Stimulated activated CD8-positive, alpha-beta memory T cell treated with anti-CD3 and anti-CD28 coated beads, Interleukin-4, amount 100 ng/mL, for 24 hours (primary cell): ENCODE results near the gene THRB.

Source experiments
- DNase-seq: peaks from one replicate; pipeline ENCODE4 v3.0.0-alpha.2; 2020; ENCODE audit warnings: low read depth

Gene THRB

DNA sequence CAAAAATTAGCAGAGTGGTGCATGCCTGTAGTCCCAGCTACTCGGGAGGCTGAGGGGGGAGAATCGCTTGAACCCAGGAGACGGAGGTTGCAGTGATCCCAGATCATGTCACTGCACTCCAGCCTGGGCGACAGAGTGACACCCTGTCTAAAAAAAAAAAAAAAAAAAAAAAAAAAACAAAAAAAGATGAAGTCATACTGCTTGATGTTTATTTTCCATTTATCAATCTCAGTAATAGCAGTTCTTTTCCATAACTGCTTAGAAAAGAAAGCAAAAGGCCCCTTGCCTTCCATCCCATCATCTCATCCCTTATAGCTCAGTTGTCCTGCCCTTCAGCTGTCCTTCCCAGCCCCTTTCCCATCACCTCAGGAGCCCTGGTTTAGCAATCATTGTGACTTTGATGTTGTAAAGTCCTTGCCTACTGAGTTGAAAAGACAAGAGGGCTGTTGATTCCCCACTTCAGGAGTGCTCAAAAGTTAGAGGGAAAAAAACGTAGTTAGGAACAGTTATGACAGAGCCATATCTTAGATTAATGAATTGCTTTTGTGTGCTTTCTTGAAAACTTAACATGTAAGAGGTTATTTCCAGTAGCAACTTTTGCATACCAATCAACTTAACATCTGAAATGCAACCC lies 18.0 kb upstream of the THRB start:
- no peak for DNase-seq

DNA sequence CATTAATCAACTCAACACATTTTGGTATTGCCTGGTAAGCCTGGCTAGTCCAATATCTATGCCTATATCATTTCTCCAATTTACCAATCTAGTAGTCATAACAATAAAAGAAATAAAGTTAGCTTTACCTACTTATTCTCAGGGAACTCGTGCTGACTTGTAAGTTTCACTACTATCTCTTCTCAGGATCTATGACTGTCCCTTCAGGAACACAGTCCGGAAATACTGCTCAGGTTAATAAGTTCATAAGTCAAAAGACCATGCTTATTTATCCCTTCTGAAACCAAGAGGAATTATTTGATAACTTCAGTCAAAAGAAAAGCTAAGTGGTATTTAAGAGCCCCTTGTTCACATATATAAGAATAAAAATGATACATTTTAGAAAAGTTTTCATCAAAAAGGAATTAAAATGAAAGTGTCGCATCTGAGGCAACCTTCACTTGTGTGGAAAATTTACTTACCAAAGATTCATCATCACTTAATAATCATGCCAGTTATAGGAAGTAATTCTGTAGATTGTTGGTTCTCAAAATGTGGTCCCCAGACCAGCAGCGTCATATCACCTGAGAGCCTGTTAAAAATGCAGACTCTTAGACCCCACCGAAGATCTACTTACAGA lies 15.5 kb upstream of the THRB start:
- DNase-seq: no peak

DNA sequence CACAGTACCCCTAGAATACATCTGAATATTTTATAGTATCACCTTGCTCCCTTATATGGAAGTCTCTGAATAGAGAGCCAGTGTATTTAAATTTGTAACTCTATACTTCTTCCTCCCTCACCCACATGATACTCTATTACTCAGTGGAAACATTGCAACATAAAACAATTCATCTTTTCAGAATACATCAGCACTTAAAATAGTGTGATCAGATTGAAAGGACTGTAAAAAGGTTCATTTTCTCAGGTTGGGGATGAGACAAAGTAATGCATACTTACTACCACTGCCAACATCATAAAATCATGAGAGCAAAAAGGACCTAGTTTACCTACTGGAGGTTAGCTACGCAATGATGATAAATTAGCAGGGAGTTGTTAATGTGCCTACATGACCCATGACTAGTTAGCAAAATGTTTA lies 13.8 kb upstream of the THRB start:
- no peak for DNase-seq

DNA sequence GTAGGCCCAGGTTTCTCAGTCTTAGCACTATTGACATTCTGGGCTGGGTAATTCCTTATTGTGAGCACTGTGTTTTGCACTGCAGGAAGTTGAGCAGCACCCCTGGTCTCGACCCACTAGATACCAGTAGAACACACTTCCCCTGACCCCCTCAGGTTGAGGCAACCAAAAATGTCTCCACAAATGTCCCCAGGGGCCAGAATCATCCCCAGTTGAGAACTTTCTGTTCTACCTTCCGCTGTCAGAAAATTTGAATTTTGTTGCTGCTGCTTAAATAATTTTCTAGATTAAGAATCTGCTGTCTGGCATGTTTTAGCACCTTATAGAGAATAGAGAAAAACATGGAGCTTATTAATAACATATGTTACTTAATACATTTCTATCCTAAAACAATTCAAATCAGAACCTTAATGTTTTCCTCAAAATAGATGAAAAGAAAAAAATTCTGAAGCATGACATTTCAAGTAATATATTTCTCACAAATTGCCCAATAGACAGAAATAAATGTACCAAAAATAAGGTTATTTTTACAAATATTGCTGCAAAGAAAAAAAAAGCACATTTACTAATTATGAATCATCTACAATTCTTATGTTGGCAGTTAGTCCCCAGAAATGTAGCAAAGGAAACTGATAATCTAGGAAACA lies 13.2 kb upstream of the THRB start:
- DNase-seq: no peak

DNA sequence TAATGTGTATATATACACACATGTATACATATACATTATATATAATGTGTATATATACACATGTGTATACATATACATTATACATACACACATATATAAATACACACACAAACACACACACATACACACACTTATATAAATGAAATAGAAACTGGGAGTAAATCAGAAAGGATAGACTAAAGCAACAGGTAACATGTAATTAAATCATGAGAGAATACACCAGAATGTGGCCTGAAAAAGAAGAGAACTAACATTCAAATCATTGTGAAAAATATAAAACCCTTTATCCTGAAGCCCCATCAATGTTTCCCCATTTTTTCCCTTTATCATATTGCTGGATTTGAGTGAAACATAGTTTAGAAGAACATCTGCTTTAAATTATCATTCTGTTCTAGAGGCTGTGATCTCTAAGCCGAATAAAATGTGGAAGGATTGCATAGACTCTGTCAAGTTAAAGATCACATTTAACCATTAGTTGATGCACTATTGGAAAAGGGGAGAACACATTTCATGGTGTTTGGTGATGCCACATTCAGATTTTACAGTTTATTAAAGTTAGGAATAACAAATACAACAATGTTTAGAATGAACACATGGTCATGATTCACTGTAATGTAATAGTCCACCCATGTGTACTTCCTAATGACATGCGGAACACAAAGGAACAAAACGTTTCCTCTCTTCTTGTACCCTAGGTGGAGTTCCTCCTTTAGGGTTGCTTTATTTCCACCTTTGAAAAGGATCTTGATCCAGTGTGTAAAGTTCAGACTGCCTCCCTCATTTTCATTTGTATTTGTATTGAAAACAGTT lies 12.5 kb upstream of the THRB start:
- no peak for DNase-seq

DNA sequence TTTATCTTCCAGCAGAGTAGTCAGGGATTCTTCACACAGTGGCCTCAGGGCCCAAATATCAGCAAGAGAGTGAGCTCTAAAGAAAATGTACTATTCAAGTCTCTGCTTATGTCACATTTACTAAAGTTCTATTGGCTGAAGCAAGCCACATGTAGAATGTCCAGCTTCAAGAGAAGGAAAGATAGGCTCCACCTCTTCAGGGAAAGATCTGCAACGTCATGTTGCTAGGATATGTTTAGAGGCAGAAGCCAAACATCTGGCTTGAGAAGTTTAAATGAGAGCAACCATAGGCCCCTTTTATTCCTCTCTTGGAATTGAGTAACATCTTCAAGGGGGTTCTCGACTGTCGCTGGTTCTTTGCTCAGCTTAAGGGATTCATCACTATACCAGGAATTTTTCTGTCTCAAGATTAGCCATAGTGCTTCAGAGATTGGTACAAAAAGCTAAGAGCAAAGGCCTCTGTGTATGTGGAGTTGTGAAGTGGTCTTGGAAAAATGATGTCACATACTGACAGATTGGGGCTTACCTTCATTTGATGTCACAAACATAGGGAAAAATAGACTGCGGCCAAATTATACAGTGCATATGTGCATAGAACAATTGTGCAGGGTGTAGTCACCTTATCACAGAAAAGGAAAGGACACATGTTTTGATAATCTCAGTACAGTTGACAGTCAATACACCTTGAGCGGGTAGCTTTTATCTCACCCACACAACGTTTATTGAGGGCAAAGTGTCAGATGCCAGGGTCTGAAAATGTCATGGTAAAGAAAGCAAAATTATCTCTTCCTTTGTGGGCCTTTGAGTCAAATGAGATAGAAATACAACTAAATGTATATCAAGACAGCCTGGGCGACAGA lies 11.3 kb upstream of the THRB start:
- no peak for DNase-seq

DNA sequence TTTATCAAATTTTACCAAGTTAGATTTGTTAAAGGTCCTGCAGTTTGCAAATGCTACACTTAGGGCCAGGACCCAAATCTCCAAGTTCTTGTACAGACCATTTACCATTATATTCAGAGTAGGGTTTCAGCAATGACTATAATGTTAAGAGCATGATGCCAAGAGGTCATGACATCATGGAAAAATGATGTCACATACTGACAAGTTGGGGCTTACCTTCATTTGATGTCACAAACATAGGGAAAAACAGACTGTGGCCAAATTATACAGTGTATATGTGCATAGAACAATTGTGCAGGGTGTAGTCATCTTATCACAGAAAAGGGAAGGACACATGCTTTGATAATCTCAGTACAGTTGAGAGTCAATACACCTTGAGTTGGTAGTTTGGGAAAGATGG lies 10.1 kb upstream of the THRB start:
- no peak for DNase-seq

DNA sequence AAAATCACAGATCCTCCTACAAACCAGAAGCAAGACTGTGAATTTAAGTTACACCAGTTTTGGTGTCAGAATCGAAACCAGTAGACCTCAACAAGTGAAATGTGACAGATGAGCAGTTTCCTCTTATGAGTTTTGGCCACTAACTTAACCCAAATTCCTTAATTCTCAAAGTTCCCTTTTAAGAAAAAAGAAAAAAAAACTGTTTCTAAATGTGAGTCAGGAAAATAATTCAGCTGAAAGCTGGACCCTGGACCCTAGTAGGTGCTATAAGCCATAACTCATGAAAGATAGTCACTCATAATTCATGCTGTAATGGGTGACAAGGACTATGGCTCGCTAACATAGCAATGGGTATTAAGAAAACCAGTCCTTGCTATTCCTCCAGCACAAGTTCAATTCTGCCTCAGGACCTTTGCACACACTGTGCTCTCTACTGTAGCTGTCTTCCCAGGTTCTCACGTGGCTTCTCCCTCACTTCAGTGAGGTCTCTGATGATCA lies 9.0 kb upstream of the THRB start:
- DNase-seq: no peak

DNA sequence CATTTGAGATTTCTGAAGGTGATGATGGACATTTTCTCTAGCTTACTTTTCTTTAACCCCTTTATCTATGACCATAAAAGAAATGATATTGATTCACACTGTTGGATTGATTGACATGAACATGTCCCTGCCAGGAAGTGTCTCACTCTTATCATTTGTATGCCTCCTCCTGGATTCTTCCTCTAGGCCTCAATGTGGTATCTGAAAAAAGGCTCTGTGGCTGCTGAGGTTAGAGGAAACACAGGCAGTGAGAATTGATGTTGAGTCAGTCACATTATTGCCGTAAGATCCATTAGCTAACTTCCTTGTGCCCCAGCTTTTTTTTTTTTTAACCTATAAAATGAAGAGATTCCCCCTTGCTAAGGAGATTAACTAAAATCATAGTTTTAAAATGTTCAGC lies 8.0 kb upstream of the THRB start:
- DNase-seq: no peak

DNA sequence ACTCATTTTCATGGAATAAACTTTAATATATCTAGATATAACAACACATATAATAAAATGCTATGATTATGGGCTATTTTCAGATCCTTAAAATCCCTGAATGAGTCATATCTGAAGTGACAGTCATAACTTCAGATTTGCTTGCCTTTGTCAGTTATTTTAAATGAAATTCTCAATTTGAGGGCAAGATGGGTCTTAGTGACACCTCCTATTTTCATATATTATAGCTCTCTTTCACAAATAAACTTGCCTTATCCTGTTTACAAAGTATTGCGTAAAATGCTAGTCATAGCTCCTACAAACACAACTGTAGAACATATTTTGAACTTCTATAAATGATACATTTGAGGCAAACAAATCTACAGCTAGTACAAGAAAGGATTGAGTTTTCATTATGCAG lies 6.2 kb upstream of the THRB start:
- no peak for DNase-seq

DNA sequence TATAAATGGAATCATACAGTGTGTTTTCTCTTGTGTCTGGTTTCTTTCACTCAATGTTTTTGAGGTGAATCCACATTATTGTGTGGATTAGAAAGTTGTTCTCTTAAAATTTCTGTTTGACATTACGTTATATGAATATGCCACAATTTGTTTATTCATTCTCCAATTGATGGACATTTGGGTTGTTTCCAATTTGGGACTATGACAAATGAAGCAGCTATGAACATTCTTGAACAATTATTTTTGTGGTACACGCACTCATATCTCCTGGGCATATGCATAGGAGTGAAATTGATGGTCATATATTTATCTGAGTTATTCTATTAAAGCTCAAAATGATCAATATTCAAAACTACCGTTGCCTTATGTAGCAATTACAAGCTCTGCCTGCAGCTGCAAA lies 5.3 kb upstream of the THRB start:
- no peak for DNase-seq

DNA sequence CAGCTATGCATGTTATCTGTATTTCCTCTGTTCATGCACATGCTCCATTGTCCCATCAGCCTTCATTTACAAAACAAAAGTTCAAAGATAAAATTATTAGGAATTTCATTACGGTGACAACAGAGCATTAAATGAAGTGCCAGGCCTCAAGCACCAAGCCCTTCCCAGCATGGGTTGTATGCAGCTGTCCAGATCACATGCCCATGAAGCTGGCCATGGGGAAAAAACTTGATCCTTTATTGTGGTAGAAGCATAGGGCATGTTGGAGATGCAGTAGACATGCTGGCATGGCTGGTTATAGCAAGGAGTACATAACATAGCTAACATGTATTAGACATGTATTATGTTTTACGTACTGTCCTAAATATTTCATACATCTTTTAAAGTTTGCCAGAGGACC lies 4.1 kb upstream of the THRB start:
- no peak for DNase-seq

DNA sequence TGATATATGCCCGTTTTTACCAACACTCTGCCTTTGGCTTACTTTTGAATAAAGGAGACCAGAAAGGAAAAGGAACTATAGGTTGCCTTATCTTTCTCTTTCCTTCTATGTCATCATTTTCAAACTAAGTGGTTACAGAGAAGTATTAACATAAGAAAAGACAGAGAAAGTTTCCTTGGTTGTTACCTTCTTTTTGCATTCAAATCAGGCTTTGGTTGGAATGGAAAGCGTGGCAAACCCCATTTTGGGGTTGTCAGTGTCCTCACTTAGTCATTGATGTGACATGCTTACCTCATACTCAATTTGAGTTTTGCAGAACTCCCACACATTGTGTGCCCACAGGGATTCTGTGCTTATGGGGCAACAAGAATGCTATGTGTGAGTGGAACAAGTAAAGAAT lies 3.7 kb upstream of the THRB start:
- DNase-seq: no peak

DNA sequence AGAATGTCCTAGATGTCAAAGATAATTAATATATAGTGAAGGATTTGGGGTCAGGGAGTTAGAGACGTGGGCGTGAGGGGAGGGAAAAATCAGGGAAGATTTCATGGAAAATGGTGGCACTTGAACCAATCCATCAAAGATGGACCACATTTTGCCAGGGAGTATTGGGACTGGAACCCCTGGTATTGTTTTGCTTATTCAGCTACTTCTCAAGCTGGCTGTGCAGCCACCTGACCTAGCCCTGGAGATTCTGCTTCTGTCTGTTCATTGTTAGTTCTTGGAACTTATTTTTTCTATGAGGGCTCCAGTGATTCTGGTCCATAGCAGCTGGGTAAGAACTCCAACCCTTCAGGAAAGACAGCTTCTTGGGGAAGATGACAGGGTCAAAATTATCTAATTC lies 3.3 kb upstream of the THRB start:
- no peak for DNase-seq

DNA sequence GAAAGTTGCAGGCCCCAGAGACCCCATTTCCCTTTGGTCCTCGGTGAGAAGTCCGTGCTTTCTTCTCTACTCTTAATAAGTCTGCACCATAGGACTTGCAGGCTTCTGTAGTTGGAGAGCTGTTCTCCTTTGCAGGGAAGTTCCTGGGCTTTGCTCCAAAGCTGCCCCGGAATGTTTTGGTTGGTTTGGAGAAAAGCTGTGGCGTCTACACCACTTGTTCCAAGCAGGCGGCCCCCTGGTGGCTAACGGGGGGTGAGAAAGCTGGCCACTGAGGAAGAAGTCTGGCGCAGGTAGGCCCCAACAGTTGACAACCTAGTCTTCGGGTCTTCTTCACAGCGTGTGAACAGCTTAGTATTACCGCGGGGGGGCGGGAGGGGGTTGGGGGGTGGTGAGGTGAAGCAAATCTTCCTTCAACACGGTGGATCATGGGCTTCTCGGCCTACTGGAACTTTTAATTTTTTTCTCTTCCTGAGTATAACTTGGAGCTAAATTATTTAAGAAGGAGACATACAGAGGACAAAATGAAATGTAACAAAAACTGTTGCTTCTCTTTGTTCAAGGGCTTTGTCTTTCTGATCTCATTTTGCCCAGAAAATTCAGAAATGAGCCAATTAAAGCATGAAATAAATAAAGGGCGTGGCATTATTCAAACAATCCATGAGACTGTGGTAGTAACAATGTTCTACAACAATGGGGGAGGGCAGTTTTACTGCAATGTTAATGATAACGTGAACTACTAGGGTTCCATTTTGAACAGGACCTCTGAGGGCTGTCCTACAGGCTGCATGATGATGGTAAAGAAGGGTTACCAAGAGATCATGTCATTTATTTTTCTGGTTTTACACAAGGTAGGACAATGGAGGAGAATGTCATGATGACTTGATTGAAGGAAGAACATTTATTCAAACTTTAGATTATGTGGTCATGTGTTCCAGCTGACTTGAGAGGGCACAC lies 2.2 kb upstream of the THRB start:
- no peak for DNase-seq

DNA sequence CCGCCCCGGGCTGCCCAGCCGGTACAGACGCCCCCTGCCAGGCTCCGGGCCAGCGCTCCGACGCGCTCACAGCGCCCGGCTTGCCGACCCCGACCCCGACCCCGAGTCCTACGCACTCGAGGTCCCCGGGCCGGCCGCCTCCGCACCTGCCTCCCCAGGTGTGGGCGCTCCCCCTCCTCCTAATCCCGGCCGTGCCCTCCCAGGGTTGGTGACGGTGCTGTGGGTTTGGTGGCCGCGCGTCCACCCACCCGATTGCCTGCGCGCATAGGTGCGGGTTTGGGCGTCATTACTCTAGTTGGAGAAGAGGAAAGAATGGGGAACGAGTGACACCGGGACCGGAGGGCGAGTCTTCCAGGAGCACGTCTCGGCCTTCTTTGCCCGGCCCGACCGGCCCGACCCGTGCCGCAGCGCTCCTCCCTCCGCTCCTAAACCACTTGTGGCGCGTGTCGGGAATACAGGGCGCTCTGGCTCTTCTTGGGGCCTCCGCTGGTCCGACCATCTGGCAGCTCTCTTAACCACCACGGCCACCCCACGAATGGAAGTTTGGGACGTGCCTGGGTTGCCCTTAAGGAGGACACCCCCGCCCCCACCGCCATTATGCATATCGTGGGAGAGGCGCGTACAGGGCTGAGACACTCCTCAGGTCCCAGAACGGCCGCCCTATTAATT lies 810 bp upstream of the THRB start:
- DNase-seq: no peak

DNA sequence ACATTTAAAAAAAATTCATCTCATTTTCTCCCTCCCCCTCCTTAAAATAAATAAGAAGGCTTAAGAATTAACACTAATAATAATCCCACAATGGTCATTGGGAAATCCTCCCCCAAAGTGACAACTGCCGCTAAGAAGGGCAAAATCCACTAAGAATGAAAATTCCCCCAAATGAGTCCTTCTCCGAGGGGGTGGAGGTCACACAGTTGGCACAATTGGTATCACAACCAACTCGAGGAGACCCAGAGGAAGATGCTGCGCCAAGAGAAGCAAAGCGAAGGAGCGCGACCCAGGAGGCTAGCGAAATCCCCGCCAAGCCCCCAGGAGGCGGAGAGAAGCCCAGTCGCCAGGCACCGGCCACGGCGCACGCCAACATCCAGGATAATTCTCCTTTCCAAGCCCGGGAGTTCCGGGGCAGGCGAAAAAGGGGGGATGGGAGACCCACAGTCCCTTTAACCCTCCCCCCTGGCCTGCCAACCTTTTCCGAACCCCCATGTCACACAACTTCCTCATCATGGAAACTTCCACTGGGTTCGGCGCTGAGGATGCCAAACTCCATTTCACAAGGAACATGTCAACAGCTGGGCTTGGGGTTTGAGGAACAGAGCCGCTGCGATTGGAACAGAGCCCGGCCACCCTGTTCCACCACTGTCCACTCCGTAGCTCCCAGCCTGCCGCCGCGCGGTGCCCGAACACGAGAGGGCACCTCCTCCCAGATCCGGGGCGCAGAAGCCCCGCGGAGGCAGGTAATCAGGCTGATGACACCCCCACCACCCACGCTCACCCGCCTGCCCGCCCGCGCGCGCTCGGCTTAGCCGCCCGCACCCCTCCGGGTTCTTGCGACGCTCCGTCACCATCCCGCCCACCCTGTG lies 668 bp downstream of the THRB start:
- no peak for DNase-seq

DNA sequence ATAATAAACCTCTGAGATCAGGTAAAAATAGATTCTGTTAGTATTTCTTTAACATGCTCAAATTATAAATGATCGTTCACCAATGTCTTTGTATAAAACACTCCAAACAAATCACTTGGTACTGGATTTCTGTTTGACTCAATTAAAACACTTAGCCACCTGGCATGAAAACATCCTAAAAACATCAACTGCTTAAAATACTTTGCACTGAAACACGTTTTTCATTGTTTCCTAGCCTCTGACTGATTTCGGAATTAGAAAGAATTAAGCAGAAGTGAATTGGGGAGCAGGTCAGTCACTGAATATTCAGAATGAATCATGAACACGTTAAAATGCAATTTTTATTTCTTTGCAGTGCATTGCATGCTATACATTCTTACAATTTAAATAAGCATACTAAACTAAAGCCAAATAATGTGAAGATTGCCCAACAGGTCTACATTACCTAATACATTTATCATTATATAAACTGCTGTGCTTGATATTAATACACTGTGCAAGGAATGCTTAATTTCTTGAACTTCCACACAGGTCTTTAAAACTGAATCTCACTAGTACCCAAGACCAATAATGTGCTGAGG lies 1.6 kb downstream of the THRB start:
- no peak for DNase-seq

DNA sequence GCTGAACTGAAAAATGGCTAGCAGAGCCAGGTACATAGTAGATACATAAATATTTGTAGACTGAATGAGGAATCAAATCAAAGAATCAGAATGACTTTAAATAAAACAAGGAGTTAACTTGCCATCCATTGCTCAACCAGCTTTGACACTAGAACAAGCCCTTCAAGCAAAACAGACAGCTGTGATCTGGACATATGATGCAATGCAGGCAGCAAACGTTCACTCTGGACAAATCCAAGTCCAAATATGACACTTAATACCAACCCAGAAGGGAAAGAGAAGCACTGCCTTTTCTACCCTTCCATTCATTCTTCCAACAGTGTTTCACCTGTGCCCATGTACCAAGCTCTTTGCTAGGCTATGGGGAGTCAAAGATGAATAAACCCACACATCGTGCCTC lies 4.5 kb downstream of the THRB start:
- DNase-seq: no peak
